HG02763 (cell line): ENCODE results near the gene CLASP1.
"Not testable (repeated sequence)": the region's sequence is repeated elsewhere in the genome, so short reads cannot be mapped to it uniquely, and the experiment has no call there.

Experiments used
- ATAC-seq: cut with Tn5 transposase; IDR thresholded peaks from one replicate; pipeline ENCODE4 v1.9.1; 2021; ENCODE audit warnings: mild to moderate bottlenecking, moderate library complexity; ENCODE audit not compliant: unreplicated experiment

CLASP1 gene

DNA sequence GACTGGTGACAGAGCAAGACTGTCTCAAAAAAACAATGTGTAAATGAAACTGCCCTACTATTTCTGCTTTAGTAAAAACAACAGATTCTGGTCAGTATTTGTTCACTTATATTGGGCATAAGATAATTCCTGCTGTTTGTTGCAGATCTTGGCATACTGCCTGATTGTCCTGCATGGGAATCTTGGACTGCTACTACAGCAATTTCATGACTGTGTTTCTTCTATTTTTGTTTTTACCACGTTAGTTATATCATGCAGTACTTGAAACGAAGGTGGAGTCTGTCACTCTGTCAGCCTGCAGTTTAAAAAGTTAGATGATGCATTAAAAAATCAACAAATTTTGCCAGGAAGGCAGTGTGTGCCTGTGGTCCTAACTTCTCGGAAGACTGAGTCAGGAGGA, 14.2 kb upstream of the CLASP1 start:
- ATAC-seq, result no peak

DNA sequence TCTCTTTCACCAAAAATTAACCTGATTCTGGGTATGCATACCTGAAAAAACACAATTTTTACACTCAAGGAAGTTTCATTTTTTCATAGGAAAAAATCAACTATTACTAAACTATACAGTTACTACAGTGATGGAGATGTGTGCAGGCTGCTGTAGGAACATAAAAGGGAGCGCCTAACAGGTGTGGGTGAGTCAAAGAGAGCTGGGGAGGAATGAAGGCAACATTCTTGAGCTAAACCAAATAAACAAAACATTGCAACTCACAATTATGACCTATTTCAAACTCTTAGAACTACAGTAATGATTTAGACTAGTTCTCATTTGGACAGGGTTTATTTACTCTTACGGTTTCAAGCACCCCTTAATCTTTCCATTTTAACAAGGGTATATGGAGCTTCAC, 13.4 kb upstream of the CLASP1 start:
- ATAC-seq, result no peak

DNA sequence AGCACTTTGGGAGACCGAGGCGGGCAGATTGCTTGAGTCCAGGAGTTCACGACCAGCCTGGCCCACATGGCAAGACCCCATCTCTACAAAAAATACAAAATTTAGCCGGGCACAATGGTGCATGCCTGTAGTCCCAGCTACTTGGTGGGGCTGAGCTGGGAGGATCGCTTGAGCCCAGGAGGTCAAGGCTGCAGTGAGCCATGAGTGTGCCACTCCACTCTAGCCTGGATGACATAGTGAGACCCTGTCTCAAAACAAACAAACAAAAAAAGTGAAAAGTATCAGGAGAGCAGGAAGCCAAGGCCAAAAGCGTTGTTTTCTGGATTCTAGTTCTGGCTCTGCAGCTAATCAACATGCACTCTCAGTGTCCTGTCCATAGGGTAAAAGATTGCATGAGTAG, 10.7 kb upstream of the CLASP1 start:
- no peak for ATAC-seq

DNA sequence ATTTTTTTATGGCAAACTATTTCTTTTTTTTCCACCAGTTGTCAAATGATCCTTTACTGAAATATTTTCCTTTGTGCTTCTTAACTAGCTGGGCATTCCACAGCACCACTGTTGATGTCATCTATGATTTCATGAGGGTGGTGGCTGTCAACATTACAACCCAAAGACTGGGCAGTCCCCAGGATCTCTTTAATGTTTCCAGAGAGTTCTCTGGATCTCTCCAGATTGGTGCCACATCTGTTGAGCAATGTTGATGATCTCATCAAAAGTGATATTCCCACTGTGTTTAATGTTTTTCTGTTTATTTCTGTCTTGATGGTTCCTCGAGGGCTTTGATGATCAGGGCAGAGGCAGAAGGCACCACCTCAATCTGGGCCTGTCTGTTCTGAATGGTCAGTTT, 9.1 kb upstream of the CLASP1 start:
- not testable (repeated sequence) for ATAC-seq

DNA sequence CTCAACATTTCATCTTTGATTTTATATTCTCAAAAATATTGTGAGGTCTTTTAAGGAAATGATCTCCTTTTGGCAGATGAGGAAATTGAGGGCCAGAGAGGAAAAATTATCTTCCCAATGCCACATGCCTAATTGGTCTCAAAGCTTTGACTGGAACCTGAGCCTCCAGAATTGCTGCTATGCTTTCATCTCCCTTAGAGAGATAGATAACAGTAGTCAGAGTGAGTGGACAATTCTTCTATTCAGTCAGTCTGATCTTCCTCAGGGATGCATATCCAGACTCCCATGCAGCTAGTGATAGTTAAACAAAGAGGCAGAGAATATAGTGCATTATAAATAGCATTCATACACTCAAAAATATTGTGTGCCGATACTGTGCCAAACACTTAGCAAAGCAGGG, 3.8 kb upstream of the CLASP1 start:
- no peak for ATAC-seq

GRCh38 chr2:121650315-121650930, 1.2 kb upstream of the CLASP1 start:
- ATAC-seq, result no peak

GRCh38 chr2:121649596-121650314, 493 bp upstream of the CLASP1 start:
- peak; percentile 89 for ATAC-seq

DNA sequence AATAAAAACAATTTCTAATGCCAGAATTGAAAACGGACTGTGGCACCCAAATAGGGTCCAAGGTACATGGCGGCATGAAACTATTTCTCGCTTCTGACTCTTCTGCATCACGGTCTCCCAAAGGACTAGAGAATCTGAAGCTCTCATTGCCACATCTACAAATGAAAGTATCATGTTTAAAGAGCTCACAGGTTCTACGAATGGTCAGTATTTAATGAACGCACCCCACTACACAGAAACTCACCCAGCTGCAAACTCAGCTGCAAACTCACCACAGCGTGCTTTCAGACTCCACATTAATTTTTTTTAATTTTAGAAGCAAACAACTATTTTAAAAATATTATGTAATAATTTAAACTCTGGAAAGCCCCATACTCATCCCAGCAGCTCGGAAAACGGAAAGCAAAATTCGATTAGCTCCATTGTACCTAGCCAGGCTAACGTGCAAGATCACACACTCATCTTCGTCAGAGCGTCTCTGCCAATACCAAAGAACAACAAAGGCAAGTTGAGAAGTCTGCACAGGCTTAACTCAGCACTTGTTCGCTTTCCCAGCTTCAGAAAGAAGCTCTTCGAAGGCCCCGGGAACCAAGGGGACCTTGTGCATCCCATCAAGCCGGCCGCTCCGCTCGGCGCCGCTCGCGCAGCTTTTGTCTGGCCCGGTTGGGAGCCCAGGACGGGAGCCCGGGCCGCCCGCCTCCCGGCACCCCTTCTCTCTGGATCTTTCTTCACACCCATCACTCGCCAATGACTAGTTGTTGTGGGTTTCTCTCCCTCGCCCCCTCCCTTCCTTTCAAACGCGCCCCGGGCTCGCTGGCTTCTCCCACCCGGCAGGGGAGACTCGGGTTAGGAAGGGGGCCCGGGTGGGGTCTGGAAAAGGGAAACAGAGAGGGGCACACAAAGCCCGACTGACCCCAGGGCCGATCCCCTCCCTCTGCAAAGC, 785 bp downstream of the CLASP1 start:
- ATAC-seq, result peak; percentile 21

DNA sequence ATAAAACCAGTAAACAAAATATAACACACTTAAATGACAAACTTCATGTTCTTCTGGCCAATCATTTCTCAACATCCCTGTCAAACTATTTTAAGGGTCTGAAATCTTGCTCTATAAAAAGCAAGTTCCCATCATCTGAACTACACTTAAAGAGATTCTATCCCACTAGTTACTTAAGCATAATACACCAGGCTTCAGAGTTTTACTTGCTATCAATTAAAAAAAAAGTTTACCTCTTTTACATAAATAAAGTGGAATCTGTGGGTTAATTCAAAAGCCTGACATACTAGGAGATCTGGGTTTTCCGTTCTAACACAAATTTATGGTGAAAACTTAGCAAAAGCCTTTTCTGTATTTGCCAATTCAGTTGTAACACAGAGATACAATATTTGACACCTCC, 1.9 kb downstream of the CLASP1 start:
- ATAC-seq, result no peak

- no peak for ATAC-seq
Observed at GRCh38 chr2:121644715-121645114, 4.5 kb downstream of the CLASP1 start.

DNA sequence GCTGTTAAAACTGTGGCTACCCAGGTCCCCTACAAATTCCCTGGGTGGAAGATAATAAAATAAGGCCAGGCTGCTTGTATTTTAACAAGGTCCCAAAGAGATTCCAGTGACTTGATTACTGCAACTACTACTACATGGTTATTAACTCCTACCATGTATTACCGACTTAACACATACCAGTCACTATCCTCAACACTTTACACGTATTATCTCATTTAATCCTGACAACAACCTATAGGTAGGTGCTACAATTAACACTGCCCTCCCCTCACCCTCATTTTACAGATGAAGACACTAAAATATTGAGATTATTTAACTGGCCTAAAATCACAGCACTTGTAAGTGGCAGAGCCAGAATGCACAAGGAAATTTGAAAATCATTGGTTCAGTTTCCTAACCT, 5.4 kb downstream of the CLASP1 start:
- no peak for ATAC-seq

DNA sequence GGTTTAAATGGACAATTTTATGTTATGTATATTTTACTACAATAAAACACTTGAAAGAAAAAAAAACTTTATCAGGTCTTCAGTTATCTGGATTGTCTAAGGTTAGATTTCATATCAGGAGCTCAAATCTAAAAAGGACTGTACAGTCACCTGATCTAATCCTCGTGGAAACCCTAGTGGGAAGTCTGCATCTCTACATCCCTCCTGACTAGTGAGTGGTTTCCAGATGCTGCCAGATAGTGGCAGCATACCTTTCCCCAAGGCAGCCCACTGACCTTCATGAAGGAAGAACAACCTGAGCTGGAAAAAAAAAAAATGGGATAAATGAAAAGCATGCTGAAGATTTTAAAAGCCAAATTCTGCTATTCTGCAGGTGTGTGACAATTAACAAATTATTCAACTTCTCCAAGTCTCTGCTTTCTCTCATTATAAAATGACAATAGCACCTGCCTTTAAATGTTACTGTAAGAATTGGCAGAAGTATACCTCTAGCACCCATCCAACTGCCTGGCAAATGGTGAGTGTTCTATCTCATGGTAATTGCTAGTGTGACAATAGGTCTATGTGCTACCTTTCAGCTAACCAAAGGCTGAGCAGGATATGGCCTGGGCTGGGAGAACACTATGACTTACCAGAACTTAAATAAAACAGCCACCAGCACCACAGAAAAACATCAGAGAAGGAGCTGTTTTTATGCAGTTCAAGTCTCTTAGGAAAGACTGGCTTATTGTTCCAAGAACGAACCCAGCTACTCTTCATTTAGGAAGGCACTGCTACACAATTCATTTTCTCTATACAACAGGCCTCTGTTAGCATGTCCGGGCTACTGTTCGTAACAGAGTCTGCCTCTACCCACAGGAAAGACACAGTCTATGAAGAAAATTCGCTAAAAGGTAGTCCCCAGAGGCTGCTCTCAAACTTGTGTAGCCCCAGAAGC, 8.6 kb downstream of the CLASP1 start:
- ATAC-seq, result no peak

- ATAC-seq, result not testable (repeated sequence)
Observed at GRCh38 chr2:121639846-121640245, 9.4 kb downstream of the CLASP1 start.

DNA sequence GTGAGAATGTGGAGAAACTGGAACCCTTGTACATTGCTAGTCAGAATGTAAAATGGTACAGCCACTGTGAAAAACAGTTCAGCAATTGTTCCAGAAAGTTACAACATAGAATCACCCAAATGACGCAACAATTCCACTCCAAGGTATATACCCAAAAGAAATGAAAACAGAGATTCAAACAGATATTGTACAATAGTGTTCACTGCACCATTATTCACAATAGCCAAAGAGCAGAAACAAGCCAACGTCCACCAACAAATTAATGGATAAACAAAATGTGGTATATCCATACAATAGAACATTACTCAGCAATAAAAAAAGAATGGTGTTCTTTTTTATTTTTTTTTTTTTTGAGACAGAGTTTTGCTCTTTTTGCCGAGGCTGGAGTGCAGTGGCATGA, 10.9 kb downstream of the CLASP1 start:
- ATAC-seq, result no peak

- ATAC-seq, result no peak
Observed at GRCh38 chr2:121635371-121635770, 13.9 kb downstream of the CLASP1 start.

DNA sequence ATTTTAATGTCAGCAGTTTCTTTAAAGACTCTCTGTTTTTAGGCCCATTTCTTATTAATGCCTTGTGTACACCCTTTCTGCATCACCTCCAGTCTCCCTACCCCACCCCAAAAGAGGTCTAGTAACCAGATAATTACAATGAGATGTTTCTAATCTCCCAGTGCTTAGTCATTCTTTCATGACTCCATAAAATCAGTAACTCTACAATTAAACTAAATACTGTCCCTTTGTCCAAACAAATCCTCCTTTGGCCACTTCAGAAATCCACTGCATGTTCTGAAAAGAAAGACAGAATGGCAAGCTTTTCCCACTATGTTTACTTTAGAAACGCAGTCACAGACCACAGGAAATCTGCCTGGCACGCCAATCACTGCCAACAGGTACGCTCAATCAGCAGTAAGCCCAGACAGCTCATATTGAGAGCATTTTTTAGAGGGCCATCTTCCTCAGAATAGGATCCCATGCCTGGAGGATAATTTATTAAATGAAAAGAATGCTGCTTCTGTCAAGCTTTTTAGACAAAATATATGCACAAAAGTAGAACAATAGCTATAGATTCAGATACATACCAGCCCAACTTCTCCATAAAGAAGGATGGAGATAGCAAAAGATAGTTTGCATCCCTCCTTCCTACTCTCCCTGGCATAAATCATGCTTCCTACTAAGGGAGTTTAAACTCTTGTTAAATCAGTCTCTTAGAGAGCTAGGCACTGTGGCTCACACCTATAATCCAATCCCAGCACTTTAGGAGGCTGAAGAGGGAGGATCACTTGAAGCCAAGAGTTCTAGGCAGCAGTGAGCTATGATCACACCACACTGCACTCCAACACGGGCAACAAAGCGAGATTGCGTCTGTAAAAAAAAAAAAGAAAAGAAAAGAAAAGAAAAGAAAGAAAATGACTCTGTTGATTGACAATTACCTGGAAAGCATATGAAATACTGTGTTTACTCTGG, 14.6 kb downstream of the CLASP1 start:
- no peak for ATAC-seq

DNA sequence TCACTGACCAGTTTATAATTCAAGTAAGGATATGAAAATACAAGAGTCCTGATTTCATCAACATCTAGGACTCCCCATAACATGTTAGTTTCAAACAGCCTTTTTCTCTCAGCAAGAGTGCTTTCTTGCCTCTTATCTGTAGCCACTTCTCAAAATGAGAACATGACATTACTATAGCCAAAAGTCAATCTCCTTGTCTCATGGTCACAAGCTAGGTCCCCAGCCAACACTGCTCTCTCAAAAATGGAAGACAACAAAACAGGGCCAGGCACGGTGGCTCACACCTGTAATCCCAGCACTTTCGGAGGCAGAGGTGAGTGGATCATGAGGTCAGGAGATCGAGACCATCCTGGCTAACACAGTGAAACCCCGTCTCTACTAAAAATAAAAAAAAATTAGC, 15.8 kb downstream of the CLASP1 start:
- ATAC-seq, result no peak

DNA sequence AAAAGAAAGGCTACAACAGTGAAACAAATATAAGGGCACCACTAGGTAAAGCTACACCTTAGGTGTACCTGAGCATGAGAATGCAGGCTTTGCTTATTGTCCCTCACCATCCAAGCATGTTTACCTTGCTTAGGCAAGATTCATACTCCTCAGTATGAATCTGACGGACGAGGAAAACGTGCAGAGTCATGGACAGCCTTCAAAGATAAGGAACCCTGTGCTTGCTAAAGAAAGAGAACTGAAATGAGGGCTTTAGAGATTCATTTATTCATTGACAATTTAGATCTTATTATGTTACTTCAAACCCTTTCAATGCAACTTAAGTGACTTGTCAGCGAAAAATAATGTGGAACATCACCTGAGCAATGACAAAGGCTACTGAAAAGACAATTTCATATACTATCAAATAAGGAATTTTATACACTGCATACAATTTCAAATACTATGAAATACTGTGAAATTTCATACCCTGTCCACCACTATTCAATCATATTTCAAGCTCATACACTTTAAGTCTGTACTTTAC, 21.7 kb downstream of the CLASP1 start:
- ATAC-seq, result no peak
